H1 (cell line): ENCODE data around the gene SMTNL1. TPM values are rescaled to one million over a fixed set of nuclear protein-coding genes. Genes with fewer than 3 reads are reported as not detected.

Experiments used
- CTCF ChIA-PET: fragments of 300-600 bp; sonication (Branson Sonifier 250); formaldehyde crosslinking; loops from one replicate; lab custom pipeline; 2021; ENCODE audit not compliant: partially characterized antibody; lab: Charles Lee
- POLR2A ChIA-PET: fragments of 300-600 bp; sonication (Branson Sonifier 250); formaldehyde crosslinking; loops from one replicate; lab custom pipeline; 2021; ENCODE audit warnings: inconsistent platforms; ENCODE audit not compliant: partially characterized antibody; lab: Charles Lee
- DNase-seq, 2 experiments: peaks; one replicate each; pipeline versions ENCODE4 v3.0.0 to v3.0.0-alpha.2; 2010 to 2022; ENCODE audit warnings: low spot score in 2 of 2, low read depth in 1 of 2, mixed read lengths in 1 of 2
- FAIRE-seq: peaks from 2 replicates; lab custom pipeline; 2011; peaks lifted over from hg19 to GRCh38; lab: Jason Lieb, UNC
- H2AFZ ChIP-seq: 2 replicates; pipeline ENCODE4 v1.8.1; 2012; ENCODE audit warnings: low read length, inconsistent platforms
- H2AK5ac ChIP-seq: 2 replicates; pipeline ENCODE4 v1.6.1; 2013; ENCODE audit warnings: low read depth, low read length
- H2BK120ac ChIP-seq: replicated peaks from 2 replicates; pipeline ENCODE3; 2013; ENCODE audit warnings: low read depth, low read length, inconsistent platforms
- H2BK12ac ChIP-seq: 2 replicates; pipeline ENCODE4 v1.6.1; 2013; ENCODE audit warnings: low read depth, low read length
- H2BK15ac ChIP-seq: 2 replicates; pipeline ENCODE4 v1.6.1; 2013; ENCODE audit warnings: low read length
- H2BK20ac ChIP-seq: 2 replicates; pipeline ENCODE4 v1.6.1; 2013; ENCODE audit warnings: low read length
- H2BK5ac ChIP-seq: 2 replicates; pipeline ENCODE4 v1.6.1; 2013; ENCODE audit warnings: low read depth, low read length
- H3K14ac ChIP-seq: 2 replicates; pipeline ENCODE4 v1.6.1; 2013; ENCODE audit warnings: inconsistent platforms; ENCODE audit not compliant: insufficient read length
- H3K18ac ChIP-seq: 2 replicates; pipeline ENCODE4 v1.6.1; 2013; ENCODE audit warnings: low read length; ENCODE audit errors: extremely low read depth
- H3K23ac ChIP-seq: 2 replicates; pipeline ENCODE4 v1.6.1; 2013; ENCODE audit warnings: inconsistent platforms; ENCODE audit not compliant: insufficient read length
- H3K23me2 ChIP-seq: 2 replicates; pipeline ENCODE4 v1.6.1; 2013; ENCODE audit warnings: low read depth, low read length
- H3K27ac ChIP-seq: 2 replicates; pipeline ENCODE4 v1.6.1; 2011; ENCODE audit warnings: low read depth, low read length, inconsistent platforms
- H3K27me3 ChIP-seq, 4 experiments: replicated peaks in 1 of 4; 1 replicate in 1 of 4; 2 replicates in 3 of 4; pipeline versions ENCODE4 v1.6.1 to v1.8.1; 2011 to 2013; ENCODE audit warnings: low read length in 3 of 4, mild to moderate bottlenecking in 3 of 4, inconsistent platforms in 2 of 4, mixed read lengths in 2 of 4, moderate library complexity in 1 of 4; ENCODE audit not compliant: control insufficient read depth in 3 of 4, insufficient read depth in 3 of 4; ENCODE audit errors: extremely low read depth in 1 of 4
- H3K36me3 ChIP-seq, 4 experiments: 2 replicates each; pipeline versions ENCODE4 v1.6.1 to v1.8.1; 2011 to 2013; ENCODE audit warnings: mild to moderate bottlenecking in 4 of 4, low read length in 3 of 4, moderate library complexity in 2 of 4, control low read depth in 1 of 4, inconsistent platforms in 1 of 4; ENCODE audit not compliant: insufficient read depth in 4 of 4, control insufficient read depth in 2 of 4
- H3K4ac ChIP-seq: replicated peaks from 2 replicates; pipeline ENCODE3; 2013; ENCODE audit warnings: low read length, low read depth, mixed read lengths, inconsistent platforms; ENCODE audit not compliant: insufficient read length
- H3K4me1 ChIP-seq, 4 experiments: replicated peaks in 1 of 4; 1 replicate in 1 of 4; 2 replicates in 3 of 4; pipeline versions ENCODE4 v1.6.1 to v1.8.1; 2011 to 2013; ENCODE audit warnings: low read length in 3 of 4, inconsistent platforms in 2 of 4, mixed read lengths in 1 of 4; ENCODE audit not compliant: insufficient read depth in 4 of 4, control insufficient read depth in 3 of 4
- H3K4me2 ChIP-seq, 2 experiments: 2 replicates each; pipeline versions ENCODE4 v1.6.1 to v1.8.1; 2011 to 2013; ENCODE audit warnings: low read depth in 2 of 2, low read length in 2 of 2, control low read depth in 1 of 2, inconsistent platforms in 1 of 2, mild to moderate bottlenecking in 1 of 2; ENCODE audit not compliant: insufficient read depth in 1 of 2
- H3K4me3 ChIP-seq, 4 experiments: fragments of 200-600, 300-600 bp in 1 of 4; sonication (generic), shearing (Covaris generic), sonication (Bioruptor Twin) in 1 of 4; 2 replicates each; pipeline versions ENCODE4 v1.5.1 to v1.8.1; 2011 to 2016; ENCODE audit warnings: low read length in 4 of 4, low read depth in 3 of 4, control low read depth in 2 of 4, inconsistent platforms in 2 of 4, mild to moderate bottlenecking in 2 of 4, mixed read lengths in 1 of 4, moderate library complexity in 1 of 4; ENCODE audit not compliant: insufficient read depth in 2 of 4; ENCODE audit errors: extremely low read depth in 1 of 4
- H3K56ac ChIP-seq: replicated peaks from 2 replicates; pipeline ENCODE3; 2013; ENCODE audit warnings: low read depth, mild to moderate bottlenecking, mixed read lengths, low read length, inconsistent platforms; ENCODE audit not compliant: insufficient read length
- H3K79me1 ChIP-seq: 2 replicates; pipeline ENCODE4 v1.6.1; 2013; ENCODE audit warnings: low read depth, low read length, control low read depth
- H3K79me2 ChIP-seq, 2 experiments: 2 replicates each; pipeline versions ENCODE4 v1.6.1 to v1.8.1; 2012 to 2013; ENCODE audit warnings: low read length in 2 of 2, mild to moderate bottlenecking in 2 of 2, inconsistent platforms in 1 of 2; ENCODE audit not compliant: insufficient read depth in 2 of 2, control insufficient read depth in 1 of 2
- H3K9ac ChIP-seq, 4 experiments: replicated peaks in 1 of 4; 1 replicate in 1 of 4; 2 replicates in 3 of 4; pipeline versions ENCODE4 v1.6.1 to v1.8.1; 2011 to 2013; ENCODE audit warnings: low read depth in 3 of 4, low read length in 3 of 4, control low read depth in 2 of 4, mild to moderate bottlenecking in 2 of 4, moderate library complexity in 2 of 4, inconsistent platforms in 1 of 4; ENCODE audit errors: extremely low read depth in 1 of 4
- H3K9me3 ChIP-seq, 2 experiments: 2 replicates each; pipeline versions ENCODE4 v1.6.1 to v1.8.1; 2012 to 2013; ENCODE audit warnings: mild to moderate bottlenecking in 2 of 2, moderate library complexity in 2 of 2, control low read depth in 1 of 2, inconsistent platforms in 1 of 2, low read depth in 1 of 2, low read length in 1 of 2, mixed read lengths in 1 of 2; ENCODE audit not compliant: insufficient read depth in 2 of 2
- H4K20me1 ChIP-seq, 2 experiments: replicated peaks in 1 of 2; 2 replicates each; pipeline versions ENCODE3 to v1.8.1; 2011 to 2013; ENCODE audit warnings: inconsistent platforms in 2 of 2, low read length in 2 of 2, mild to moderate bottlenecking in 1 of 2; ENCODE audit not compliant: insufficient read depth in 2 of 2, control insufficient read depth in 1 of 2
- H4K5ac ChIP-seq: 2 replicates; pipeline ENCODE4 v1.6.1; 2013; ENCODE audit warnings: low read length, low read depth, mixed read lengths, inconsistent platforms; ENCODE audit not compliant: insufficient read length
- H4K8ac ChIP-seq: 2 replicates; pipeline ENCODE4 v1.8.0; 2013; ENCODE audit warnings: mild to moderate bottlenecking, moderate library complexity, low read length, inconsistent platforms; ENCODE audit not compliant: insufficient read depth; ENCODE audit errors: extremely low read depth
- H4K91ac ChIP-seq: replicated peaks from 2 replicates; pipeline ENCODE3; 2013; ENCODE audit warnings: low read length, mixed read lengths, inconsistent platforms; ENCODE audit not compliant: insufficient read length
- CHD1 ChIP-seq: IDR thresholded peaks from 2 replicates; pipeline ENCODE4 v1.6.1; 2012; ENCODE audit warnings: low read depth, low read length, improper control_type of control experiment
- CTBP2 ChIP-seq: IDR thresholded peaks from 2 replicates; pipeline ENCODE4 v1.7.0; 2011; ENCODE audit warnings: borderline replicate concordance, mild to moderate bottlenecking, moderate library complexity, mixed read lengths, low read length; ENCODE audit not compliant: insufficient read depth, insufficient read length
- EGR1 ChIP-seq: IDR thresholded peaks from 2 replicates; pipeline ENCODE4 v1.6.1; 2011; ENCODE audit warnings: low read depth, low read length, borderline replicate concordance
- GTF2F1 ChIP-seq: IDR thresholded peaks from 2 replicates; pipeline ENCODE4 v1.6.1; 2012; ENCODE audit warnings: low read depth, low read length, improper control_type of control experiment, borderline replicate concordance
- HDAC2 ChIP-seq, 2 experiments: fragments of 300-600 bp in 1 of 2; sonication (generic) in 1 of 2; IDR thresholded peaks; 2 replicates each; pipeline ENCODE4 v1.6.1; 2011 to 2012; ENCODE audit warnings: low read depth in 2 of 2, low read length in 2 of 2, mild to moderate bottlenecking in 2 of 2, moderate library complexity in 2 of 2, borderline replicate concordance in 1 of 2, inconsistent platforms in 1 of 2
- NANOG ChIP-seq: IDR thresholded peaks from 2 replicates; pipeline ENCODE4 v1.6.1; 2011; ENCODE audit warnings: low read length, low read depth, mild to moderate bottlenecking, inconsistent platforms; ENCODE audit not compliant: insufficient read depth, poor library complexity, severe bottlenecking
- RFX5 ChIP-seq: IDR thresholded peaks from 2 replicates; pipeline ENCODE4 v1.6.1; 2011; ENCODE audit warnings: low read depth, low read length, improper control_type of control experiment, borderline replicate concordance
- RXRA ChIP-seq: IDR thresholded peaks from 2 replicates; pipeline ENCODE4 v1.6.1; 2011; ENCODE audit warnings: low read depth, mild to moderate bottlenecking, low read length, moderate library complexity; ENCODE audit not compliant: insufficient read depth
- SIN3A ChIP-seq, 2 experiments: IDR thresholded peaks in 1 of 2; conservative IDR thresholded peaks in 1 of 2; 2 replicates each; pipeline ENCODE4 v1.6.1; 2011 to 2012; ENCODE audit warnings: low read length in 2 of 2, improper control_type of control experiment in 1 of 2, low read depth in 1 of 2, mild to moderate bottlenecking in 1 of 2
- SIX5 ChIP-seq: IDR thresholded peaks from 2 replicates; pipeline ENCODE4 v1.6.1; 2011; ENCODE audit warnings: mild to moderate bottlenecking, low read depth, low read length
- SUZ12 ChIP-seq: fragments of 200-600 bp; sonication (generic); IDR thresholded peaks from 2 replicates; pipeline ENCODE4 v1.6.1; 2012; ENCODE audit warnings: mild to moderate bottlenecking, inconsistent platforms, low read length, moderate library complexity, mixed read lengths
- TEAD4 ChIP-seq: IDR thresholded peaks from 2 replicates; pipeline ENCODE4 v1.6.1; 2012; ENCODE audit warnings: low read depth, low read length, inconsistent platforms, mixed read lengths
- YY1 ChIP-seq: IDR thresholded peaks from 2 replicates; pipeline ENCODE4 v1.6.1; 2011; ENCODE audit warnings: low read depth, mild to moderate bottlenecking, low read length
- WGBS, 2 experiments: shearing (Covaris generic) in 1 of 2; methylation state at CpG; one replicate each; pipeline versions ENCODE4 v1.1.6 to v1.1.7; 2013 to 2015; ENCODE audit warnings: low lambda C conversion rate in 2 of 2, mixed read lengths in 2 of 2, inconsistent platforms in 1 of 2, low coverage in 1 of 2, missing lambda C conversion rate in 1 of 2; ENCODE audit not compliant: insufficient replicate concordance in 2 of 2, insufficient coverage in 1 of 2, insufficient read length in 1 of 2; ENCODE audit errors: extremely low coverage in 1 of 2, missing lambda C conversion rate in 1 of 2; 5-methylcytosine and 5-hydroxymethylcytosine counted together
- polyA plus RNA-seq, 7 experiments: library from polyadenylated mRNA; depleted of rRNA in 3 of 7; stranded (reverse) in 5 of 7; unstranded in 2 of 7; fragments of >200 nt in 5 of 7; fragments of 200-250 nt in 2 of 7; gene quantifications; 1 replicate in 5 of 7; 2 replicates in 1 of 7; 4 replicates in 1 of 7; pipeline versions ENCODE4 v1.2.1 to v1.2.3, GENCODE V29; 2011 to 2013; ENCODE audit warnings: missing spikeins in 2 of 7, mixed read lengths in 2 of 7
- total RNA-seq: library from RNA; stranded (reverse); fragmentation: NEBNext Ultra II Directional; extraction: Animal tissue kit (Norgen Biotek cat#: 25700); gene quantifications from 2 replicates; pipeline ENCODE4 v1.2.1, GENCODE V29; 2021

SMTNL1 gene
- total and polyA plus RNA-seq, 2 of the 8 experiments (the other 6 are each of a cell fraction or from before 2014, with no cell fraction given) = 0.18 TPM; not detected in 1

GRCh38 chr11:57599381-57599780, 62.0 kb downstream of the SMTNL1 start:
- H3K4me1 ChIP-seq = peaks cover 7 to 17% (median 11%) of the 10 kb centered on the region in 4 experiments
- H3K27ac ChIP-seq = no peak overlapping the region
- H2AK5ac ChIP-seq = no peak overlapping the region
- DNase-seq (no peak), FAIRE-seq (no peak)
- POLR2A ChIA-PET = interaction anchor here (1.2 to 51.1 kb wide), 6 partner anchors 9 to 45 kb away, joined by 3 to 1546 read pairs (median 10); partner anchors contain the start of genes CLP1, UBE2L6 and YPEL4
- H2BK15ac ChIP-seq = no peak overlapping the region
- H3K79me2 ChIP-seq = no peaks in the 10 kb centered on the region; a peak in 3 of 4 replicates
- no peak overlapping the region for H3K9ac ChIP-seq
- no peak overlapping the region for H3K18ac ChIP-seq
- H3K14ac ChIP-seq = no peak overlapping the region
- H3K23ac ChIP-seq = no peak overlapping the region
- peaks cover 0 to 2% (median 0%) of the 10 kb centered on the region in 4 experiments; a peak in 1 of 8 replicates for H3K36me3 ChIP-seq
- H4K8ac ChIP-seq = no peak overlapping the region
- H2BK5ac ChIP-seq = no peak overlapping the region
- H2AFZ ChIP-seq = no peak overlapping the region
- H2BK120ac ChIP-seq = no peak overlapping the region
- peak overlapping the region; percentile 76 to 91; a peak in 2 of 4 replicates for H3K4me2 ChIP-seq
- H3K23me2 ChIP-seq = peaks cover 7% of the 10 kb centered on the region
- H3K79me1 ChIP-seq = no peaks in the 10 kb centered on the region
- H3K56ac ChIP-seq = no peak overlapping the region
- H3K27me3 ChIP-seq = no peaks in the 10 kb centered on the region
- H3K4ac ChIP-seq = no peak overlapping the region
- no peak overlapping the region for H4K91ac ChIP-seq
- WGBS, 2 experiments = 76% methylated on average over 2 of the region's 2 CpGs; no CpG with 5 or more reads in 1 of the 2 experiments
- H2BK12ac ChIP-seq = no peak overlapping the region
- H3K9me3 ChIP-seq = no peaks in the 10 kb centered on the region
- H2BK20ac ChIP-seq = no peak overlapping the region
- CTCF ChIA-PET = interaction anchor here (0.8 to 20.2 kb wide), 6 partner anchors 15 to 142 kb away, joined by 3 to 286 read pairs (median 4); partner anchors contain the start of gene UBE2L6
- H3K4me3 ChIP-seq = peak overlapping the region in 1 of 4 experiments; percentile 64; a peak in 3 of 8 replicates
- no peaks in the 10 kb centered on the region for H4K20me1 ChIP-seq
- no peak overlapping the region for H4K5ac ChIP-seq
- TF ChIP-seq YY1 = no peak
- TF ChIP-seq GTF2F1 = no peak
- TF ChIP-seq SUZ12 = no peak
- no peak for TF ChIP-seq CTBP2
- TF ChIP-seq SIN3A (conservative IDR thresholded peaks at IDR 0.05 in 1 of 2, IDR thresholded peaks at IDR 0.05 in 1 of 2; ENCODE audit: low read depth in 1 of 2, low read length in 2 of 2) = no peak
- TF ChIP-seq RFX5 = no peak
- TF ChIP-seq CHD1 = no peak
- TF ChIP-seq EGR1 = no peak
- TF ChIP-seq RXRA = no peak
- TF ChIP-seq TEAD4 = no peak
- no peak for TF ChIP-seq HDAC2 (IDR thresholded peaks at IDR 0.05; ENCODE audit: borderline replicate concordance in 1 of 2, low read depth in 2 of 2, low read length in 2 of 2)
- no peak for TF ChIP-seq SIX5
- no peak for TF ChIP-seq NANOG
